D721Med (cell line): ENCODE data around the gene TMPRSS4.

Experiments used
- DNase-seq: peaks from one replicate; pipeline ENCODE4 v3.0.0; 2011; ENCODE audit warnings: low spot score; ENCODE audit not compliant: insufficient read length
- FAIRE-seq: peaks from 2 replicates; lab custom pipeline; 2011; peaks lifted over from hg19 to GRCh38; lab: Jason Lieb, UNC
- CTCF ChIP-seq: IDR thresholded peaks from 2 replicates; pipeline ENCODE4 v1.5.1; 2012; ENCODE audit warnings: mild to moderate bottlenecking, control low read depth; ENCODE audit not compliant: insufficient read depth; ENCODE audit errors: missing control alignments

TMPRSS4 gene

GRCh38 chr11:118117790-118118601 lies 41.1 kb downstream of the TMPRSS4 start:
- FAIRE-seq, result no peak
- no peak for TF ChIP-seq CTCF
- no peak for DNase-seq

- no peak for TF ChIP-seq CTCF
- FAIRE-seq, result no peak
- DNase-seq, result no peak
Measured at GRCh38 chr11:118120793-118121192, 43.9 kb downstream of the TMPRSS4 start.

GRCh38 chr11:118124929-118125535 lies 48.2 kb downstream of the TMPRSS4 start:
- DNase-seq (no peak), FAIRE-seq (no peak)
- TF ChIP-seq CTCF, result no peak

GRCh38 chr11:118126082-118126838 lies 49.4 kb downstream of the TMPRSS4 start:
- no peak for TF ChIP-seq CTCF
- no peak for DNase-seq
- FAIRE-seq, result no peak

GRCh38 chr11:118128310-118128709 lies 51.4 kb downstream of the TMPRSS4 start:
- no peak for TF ChIP-seq CTCF
- no peak for DNase-seq
- no peak for FAIRE-seq

- FAIRE-seq, result no peak
- no peak for DNase-seq
- TF ChIP-seq CTCF, result no peak
Measured at GRCh38 chr11:118128721-118129470, 52.0 kb downstream of the TMPRSS4 start.
